Naive B cell (primary cell): ENCODE measurements around the gene OR51M1. TPM values are rescaled to one million over a fixed set of nuclear protein-coding genes. Genes with fewer than 3 reads are reported as not detected.
"Not testable (repeated sequence)": the region's sequence is repeated elsewhere in the genome, so short reads cannot be mapped to it uniquely, and the experiment has no call there.

Experiments
- ATAC-seq, 2 donors: fragments of 150-1000 bp; cut with Tn5 transposase; 2 replicates each; pipeline ENCODE4 v1.10.0; 2021; ENCODE audit warnings: low read depth in 2 of 2, mild to moderate bottlenecking in 2 of 2, moderate library complexity in 2 of 2
- DNase-seq: peaks from one replicate; pipeline ENCODE4 v3.0.0; 2022
- H3K27ac Mint-ChIP-seq, 6 donors: one replicate each; pipeline ENCODE4 v1.8.0; 2020 to 2022; ENCODE audit warnings: mild to moderate bottlenecking in 6 of 6, mixed read lengths in 6 of 6, moderate library complexity in 5 of 6, inconsistent platforms in 2 of 6
- H3K27me3 Mint-ChIP-seq, 3 donors: one replicate each; pipeline ENCODE4 v1.8.0; 2021 to 2022; ENCODE audit warnings: mixed read lengths in 3 of 3, mild to moderate bottlenecking in 1 of 3
- H3K36me3 Mint-ChIP-seq, 2 donors: one replicate each; pipeline ENCODE4 v1.8.0; 2020 to 2022; ENCODE audit warnings: mixed read lengths in 2 of 2, inconsistent platforms in 1 of 2, mild to moderate bottlenecking in 1 of 2
- H3K4me1 Mint-ChIP-seq, 3 donors: one replicate each; pipeline ENCODE4 v1.8.0; 2020 to 2022; ENCODE audit warnings: mixed read lengths in 3 of 3, inconsistent platforms in 1 of 3, mild to moderate bottlenecking in 1 of 3, moderate library complexity in 1 of 3
- H3K4me3 Mint-ChIP-seq, 8 donors: one replicate each; pipeline ENCODE4 v1.8.0; 2020 to 2022; ENCODE audit warnings: mild to moderate bottlenecking in 8 of 8, mixed read lengths in 8 of 8, moderate library complexity in 8 of 8, inconsistent platforms in 2 of 8
- H3K9me3 Mint-ChIP-seq, 7 donors: one replicate each; pipeline ENCODE4 v1.8.0; 2020 to 2022; ENCODE audit warnings: mixed read lengths in 7 of 7, mild to moderate bottlenecking in 5 of 7, inconsistent platforms in 2 of 7, moderate library complexity in 1 of 7
- polyA plus RNA-seq, 6 donors: library from polyadenylated mRNA; unstranded; fragments of 300-500 nt; fragmentation: Illumina TruSeq; gene quantifications; one replicate each; pipeline ENCODE4 v1.2.3, GENCODE V29; 2021; ENCODE audit warnings: low read depth in 6 of 6

OR51M1 gene
- polyA plus RNA-seq, 6 donors from 2014 or later: not detected

- Mint-ChIP-seq H3K27ac (no peak overlapping the region), H3K4me1 (no peaks in the 10 kb centered on the region), H3K36me3 (no peaks in the 10 kb centered on the region), H3K9me3 (peaks cover 0 to 8% (median 4%) of the 10 kb centered on the region in 7 donors), H3K27me3 (peaks cover 0 to 12% (median 8%) of the 10 kb centered on the region in 3 donors), H3K4me3 (no peak overlapping the region)
- DNase-seq: no peak
- no peak for ATAC-seq
Measured at GRCh38 chr11:5363679-5364078, 19.9 kb upstream of the OR51M1 start.

- Mint-ChIP-seq H3K4me1 (no peaks in the 10 kb centered on the region), H3K27me3 (peaks cover 0 to 12% (median 8%) of the 10 kb centered on the region in 3 donors)
Measured at GRCh38 chr11:5364214-5364613, 19.4 kb upstream of the OR51M1 start.

GRCh38 chr11:5366365-5366764 lies 17.2 kb upstream of the OR51M1 start:
- H3K4me3 Mint-ChIP-seq, H3K9me3 Mint-ChIP-seq, DNase-seq, ATAC-seq, H3K36me3 Mint-ChIP-seq, H3K4me1 Mint-ChIP-seq, H3K27ac Mint-ChIP-seq: not testable (repeated sequence)
- H3K27me3 Mint-ChIP-seq: peaks cover 0 to 12% (median 8%) of the 10 kb centered on the region in 3 donors

More at GRCh38 chr11:5364214-5364613, 19.4 kb upstream of the OR51M1 start:
- no peak overlapping the region for H3K4me3 Mint-ChIP-seq
- H3K27ac Mint-ChIP-seq: no peak overlapping the region
- H3K9me3 Mint-ChIP-seq: peaks cover 0 to 8% (median 2%) of the 10 kb centered on the region in 7 donors
- DNase-seq (no peak), ATAC-seq (no peak)
- no peaks in the 10 kb centered on the region for H3K36me3 Mint-ChIP-seq

- no peak for ATAC-seq
- DNase-seq: no peak
- Mint-ChIP-seq H3K9me3 (peaks cover 0 to 5% (median 2%) of the 10 kb centered on the region in 7 donors), H3K4me1 (no peaks in the 10 kb centered on the region), H3K27me3 (peaks cover 0 to 11% (median 8%) of the 10 kb centered on the region in 3 donors), H3K4me3 (no peak overlapping the region), H3K36me3 (no peaks in the 10 kb centered on the region), H3K27ac (no peak overlapping the region)
Measured at GRCh38 chr11:5366856-5367255, 16.8 kb upstream of the OR51M1 start.

GRCh38 chr11:5367448-5368074 lies 16.1 kb upstream of the OR51M1 start:
- Mint-ChIP-seq H3K27me3 (peaks cover 0 to 8% (median 8%) of the 10 kb centered on the region in 3 donors), H3K4me3 (no peak overlapping the region), H3K27ac (no peak overlapping the region), H3K4me1 (no peaks in the 10 kb centered on the region), H3K9me3 (peaks cover 0 to 5% (median 1%) of the 10 kb centered on the region in 7 donors), H3K36me3 (no peaks in the 10 kb centered on the region)
- ATAC-seq: no peak
- DNase-seq: no peak

GRCh38 chr11:5368502-5369043 lies 15.0 kb upstream of the OR51M1 start:
- Mint-ChIP-seq H3K4me1 (no peaks in the 10 kb centered on the region), H3K27me3 (peaks cover 0 to 8% (median 8%) of the 10 kb centered on the region in 3 donors), H3K4me3 (no peak overlapping the region), H3K27ac (no peak overlapping the region), H3K9me3 (peaks cover 0 to 10% (median 2%) of the 10 kb centered on the region in 7 donors), H3K36me3 (no peaks in the 10 kb centered on the region)
- no peak for ATAC-seq
- DNase-seq: no peak

- Mint-ChIP-seq H3K36me3 (no peaks in the 10 kb centered on the region), H3K9me3 (peaks cover 0 to 10% (median 2%) of the 10 kb centered on the region in 7 donors), H3K27me3 (peaks cover 6 to 8% (median 8%) of the 10 kb centered on the region in 3 donors), H3K4me1 (no peaks in the 10 kb centered on the region), H3K27ac (no peak overlapping the region), H3K4me3 (no peak overlapping the region)
- ATAC-seq (no peak), DNase-seq (no peak)
Measured at GRCh38 chr11:5369789-5370188, 13.8 kb upstream of the OR51M1 start.

- Mint-ChIP-seq H3K4me1 (no peaks in the 10 kb centered on the region), H3K4me3 (no peak overlapping the region), H3K9me3 (peaks cover 0 to 2% (median 0%) of the 10 kb centered on the region in 7 donors), H3K27ac (no peak overlapping the region), H3K27me3 (no peaks in the 10 kb centered on the region), H3K36me3 (no peaks in the 10 kb centered on the region)
- peak; percentile 6 for DNase-seq
- ATAC-seq: no peak
Measured at GRCh38 chr11:5380740-5381342, 2.8 kb upstream of the OR51M1 start.

GRCh38 chr11:5384335-5384734 lies 723 bp downstream of the OR51M1 start:
- H3K4me1 Mint-ChIP-seq: no peaks in the 10 kb centered on the region
- no peak for DNase-seq
- no peak overlapping the region for H3K4me3 Mint-ChIP-seq
- no peak overlapping the region for H3K27ac Mint-ChIP-seq
- ATAC-seq: no peak
- no peaks in the 10 kb centered on the region for H3K27me3 Mint-ChIP-seq
- no peaks in the 10 kb centered on the region for H3K9me3 Mint-ChIP-seq
- H3K36me3 Mint-ChIP-seq: no peaks in the 10 kb centered on the region

GRCh38 chr11:5390210-5390609 lies 6.6 kb downstream of the OR51M1 start:
- DNase-seq (no peak), ATAC-seq (no peak)
- Mint-ChIP-seq H3K9me3 (no peaks in the 10 kb centered on the region), H3K36me3 (no peaks in the 10 kb centered on the region), H3K4me3 (no peak overlapping the region), H3K4me1 (no peaks in the 10 kb centered on the region), H3K27me3 (peaks cover 0 to 12% (median 9%) of the 10 kb centered on the region in 3 donors), H3K27ac (no peak overlapping the region)

- no peaks in the 10 kb centered on the region for H3K4me1 Mint-ChIP-seq
- no peak for DNase-seq
- ATAC-seq: no peak
- no peaks in the 10 kb centered on the region for H3K36me3 Mint-ChIP-seq
- no peak overlapping the region for H3K27ac Mint-ChIP-seq
- H3K27me3 Mint-ChIP-seq: peaks cover 0 to 12% (median 11%) of the 10 kb centered on the region in 3 donors
- no peak overlapping the region for H3K4me3 Mint-ChIP-seq
- peaks cover 0 to 8% (median 4%) of the 10 kb centered on the region in 7 donors for H3K9me3 Mint-ChIP-seq
Measured at GRCh38 chr11:5394091-5394490, 10.5 kb downstream of the OR51M1 start.

GRCh38 chr11:5398936-5399335 lies 15.3 kb downstream of the OR51M1 start:
- no peaks in the 10 kb centered on the region for H3K4me1 Mint-ChIP-seq
- no peak overlapping the region for H3K4me3 Mint-ChIP-seq
- ATAC-seq (no peak), DNase-seq (no peak)
- H3K36me3 Mint-ChIP-seq: no peaks in the 10 kb centered on the region
- H3K27ac Mint-ChIP-seq: peak overlapping the region in 2 of 6 donors; percentile 19 to 56
- H3K9me3 Mint-ChIP-seq: peaks cover 2 to 11% (median 7%) of the 10 kb centered on the region in 7 donors
- peaks cover 0 to 12% (median 11%) of the 10 kb centered on the region in 3 donors for H3K27me3 Mint-ChIP-seq

GRCh38 chr11:5405173-5405572 lies 21.6 kb downstream of the OR51M1 start:
- H3K9me3 Mint-ChIP-seq: peaks cover 0 to 11% (median 0%) of the 10 kb centered on the region in 7 donors
- no peaks in the 10 kb centered on the region for H3K36me3 Mint-ChIP-seq
- no peak overlapping the region for H3K4me3 Mint-ChIP-seq
- H3K4me1 Mint-ChIP-seq: no peaks in the 10 kb centered on the region
- ATAC-seq (no peak), DNase-seq (no peak)
- H3K27me3 Mint-ChIP-seq: peaks cover 6 to 21% (median 13%) of the 10 kb centered on the region in 3 donors
- H3K27ac Mint-ChIP-seq: no peak overlapping the region

- DNase-seq: no peak
- Mint-ChIP-seq H3K4me3 (no peak overlapping the region), H3K27ac (no peak overlapping the region), H3K36me3 (peaks cover 4 to 7% of the 10 kb centered on the region in 2 donors), H3K9me3 (peaks cover 2 to 9% (median 4%) of the 10 kb centered on the region in 7 donors), H3K4me1 (no peaks in the 10 kb centered on the region), H3K27me3 (peaks cover 12 to 19% (median 15%) of the 10 kb centered on the region in 3 donors)
- ATAC-seq: no peak
Measured at GRCh38 chr11:5420993-5421392, 37.4 kb downstream of the OR51M1 start.
